IMR-90 (cell line): ENCODE results near the gene HSD11B1L. TPM values are rescaled to one million over a fixed set of nuclear protein-coding genes. Genes with fewer than 3 reads are reported as not detected.

Source experiments
- ATAC-seq: fragments of 200-7000 bp; cut with Tn5 transposase; 2 replicates; pipeline ENCODE4 v1.9.1; 2020; ENCODE audit warnings: low read depth, mild to moderate bottlenecking, moderate library complexity
- BruUV-seq: library from RNA; stranded (reverse); fragments of 400-500 nt; replicated peaks from 2 replicates; lab custom pipeline; 2021; lab: Mats Ljungman, UMichigan
- CTCF ChIA-PET: fragments of 300-600 bp; formaldehyde crosslinking; extraction: SDS; loops from one replicate; lab custom pipeline; 2021; ENCODE audit warnings: antibody characterized with exemption; lab: Yijun Ruan, JAX
- POLR2A ChIA-PET: fragments of 300-600 bp; sonication (Branson Sonifier 250); formaldehyde crosslinking; loops from one replicate; lab custom pipeline; 2022; ENCODE audit warnings: antibody characterized with exemption; ENCODE audit not compliant: unreplicated experiment; lab: Charles Lee
- DNase-seq: peaks from one replicate; pipeline ENCODE4 v3.0.0; 2013
- H2AFZ ChIP-seq: replicated peaks from 2 replicates; pipeline ENCODE3; 2013; ENCODE audit warnings: low read length, mild to moderate bottlenecking; ENCODE audit not compliant: poor library complexity
- H2AK5ac ChIP-seq: 2 replicates; pipeline ENCODE4 v1.6.1; 2013; ENCODE audit warnings: low read depth, low read length, inconsistent platforms
- H2AK9ac ChIP-seq: replicated peaks from 2 replicates; pipeline ENCODE3; 2013; ENCODE audit warnings: mild to moderate bottlenecking, low read depth, low read length, moderate library complexity; ENCODE audit not compliant: poor library complexity
- H2BK120ac ChIP-seq: 2 replicates; pipeline ENCODE4 v1.6.1; 2013; ENCODE audit warnings: low read depth, low read length, inconsistent platforms
- H2BK15ac ChIP-seq: 3 replicates; pipeline ENCODE4 v1.6.1; 2013; ENCODE audit warnings: low read depth, low read length, inconsistent platforms
- H2BK20ac ChIP-seq: 2 replicates; pipeline ENCODE4 v1.6.1; 2013; ENCODE audit warnings: low read depth, mild to moderate bottlenecking, inconsistent platforms, low read length, moderate library complexity
- H2BK5ac ChIP-seq: 2 replicates; pipeline ENCODE4 v1.6.1; 2013; ENCODE audit warnings: mild to moderate bottlenecking, low read depth, low read length, inconsistent platforms; ENCODE audit not compliant: poor library complexity, severe bottlenecking
- H3K14ac ChIP-seq: replicated peaks from 2 replicates; pipeline ENCODE4 v1.6.1; 2013; ENCODE audit warnings: low read depth, low read length, inconsistent platforms
- H3K18ac ChIP-seq: 2 replicates; pipeline ENCODE4 v1.6.1; 2013; ENCODE audit warnings: low read depth, low read length, control low read depth
- H3K23ac ChIP-seq: 2 replicates; pipeline ENCODE4 v1.6.1; 2013; ENCODE audit warnings: low read depth, low read length, inconsistent platforms
- H3K27ac ChIP-seq: 2 replicates; pipeline ENCODE4 v1.5.1; 2013; ENCODE audit warnings: mild to moderate bottlenecking, control low read depth, low read length; ENCODE audit not compliant: insufficient read depth
- H3K27me3 ChIP-seq: 2 replicates; pipeline ENCODE4 v1.6.1; 2013; ENCODE audit warnings: low read length; ENCODE audit not compliant: control insufficient read depth, insufficient read depth
- H3K36me3 ChIP-seq: 2 replicates; pipeline ENCODE4 v1.6.1; 2013; ENCODE audit warnings: low read length, mixed read lengths; ENCODE audit not compliant: control insufficient read depth, insufficient read depth
- H3K4ac ChIP-seq: 2 replicates; pipeline ENCODE4 v1.6.1; 2013; ENCODE audit warnings: low read depth, low read length, inconsistent platforms
- H3K4me1 ChIP-seq: 2 replicates; pipeline ENCODE4 v1.6.1; 2013; ENCODE audit warnings: low read length, mixed read lengths; ENCODE audit not compliant: control insufficient read depth, insufficient read depth
- H3K4me2 ChIP-seq: 2 replicates; pipeline ENCODE4 v1.6.1; 2013; ENCODE audit warnings: low read depth, mild to moderate bottlenecking, control low read depth, low read length, moderate library complexity
- H3K4me3 ChIP-seq: 2 replicates; pipeline ENCODE4 v1.5.1; 2013; ENCODE audit warnings: low read depth, mild to moderate bottlenecking, control low read depth, low read length, moderate library complexity; ENCODE audit not compliant: insufficient read depth
- H3K56ac ChIP-seq: 2 replicates; pipeline ENCODE4 v1.6.1; 2013; ENCODE audit warnings: low read length, inconsistent platforms; ENCODE audit not compliant: insufficient read depth; ENCODE audit errors: extremely low read depth
- H3K79me1 ChIP-seq, 2 experiments: 2 replicates each; pipeline ENCODE4 v1.6.1; 2013; ENCODE audit warnings: low read length in 2 of 2, inconsistent platforms in 1 of 2, low read depth in 1 of 2
- H3K9ac ChIP-seq: 2 replicates; pipeline ENCODE4 v1.6.1; 2013; ENCODE audit warnings: low read depth, low read length, control low read depth
- H3K9me1 ChIP-seq: 2 replicates; pipeline ENCODE4 v1.6.1; 2013; ENCODE audit warnings: low read length, inconsistent platforms; ENCODE audit not compliant: insufficient read depth
- H3K9me3 ChIP-seq: 2 replicates; pipeline ENCODE4 v1.6.1; 2013; ENCODE audit warnings: low read length; ENCODE audit not compliant: control insufficient read depth, insufficient read depth
- H4K20me1 ChIP-seq: 2 replicates; pipeline ENCODE4 v1.6.1; 2013; ENCODE audit warnings: low read length, inconsistent platforms; ENCODE audit not compliant: insufficient read depth
- H4K5ac ChIP-seq: 2 replicates; pipeline ENCODE4 v1.6.1; 2013; ENCODE audit warnings: mild to moderate bottlenecking, low read depth, low read length, control low read depth
- H4K8ac ChIP-seq, 2 experiments: 2 replicates each; pipeline ENCODE4 v1.6.1; 2013; ENCODE audit warnings: low read depth in 2 of 2, low read length in 2 of 2, control low read depth in 1 of 2, inconsistent platforms in 1 of 2
- H4K91ac ChIP-seq: 2 replicates; pipeline ENCODE4 v1.6.1; 2013; ENCODE audit warnings: low read depth, low read length, inconsistent platforms; ENCODE audit not compliant: insufficient read depth
- BHLHE40 ChIP-seq: fragments of 150-350 bp; IDR thresholded peaks from 2 replicates; pipeline ENCODE4 v1.6.1; 2016; ENCODE audit warnings: mild to moderate bottlenecking, low read depth, low read length
- CEBPB ChIP-seq: IDR thresholded peaks from 2 replicates; pipeline ENCODE4 v1.6.1; 2012; ENCODE audit warnings: low read depth, low read length, improper control_type of control experiment
- CHD1 ChIP-seq: IDR thresholded peaks from 2 replicates; pipeline ENCODE4 v1.6.1; 2012; ENCODE audit warnings: low read depth, low read length, improper control_type of control experiment
- MAFK ChIP-seq: IDR thresholded peaks from 2 replicates; pipeline ENCODE4 v1.6.1; 2012; ENCODE audit warnings: low read depth, low read length, improper control_type of control experiment
- MAZ ChIP-seq: IDR thresholded peaks from 2 replicates; pipeline ENCODE4 v1.6.1; 2012; ENCODE audit warnings: low read depth, mild to moderate bottlenecking, low read length, improper control_type of control experiment, moderate library complexity, borderline replicate concordance
- NFE2L2 ChIP-seq: fragments of 150-350 bp; IDR thresholded peaks from 2 replicates; pipeline ENCODE4 v1.6.1; 2016; ENCODE audit warnings: low read depth, mild to moderate bottlenecking, low read length
- POLR2A ChIP-seq: IDR thresholded peaks from 2 replicates; pipeline ENCODE4 v1.6.1; 2012; ENCODE audit warnings: mild to moderate bottlenecking, low read depth, low read length
- RAD21 ChIP-seq: IDR thresholded peaks from 2 replicates; pipeline ENCODE4 v1.6.1; 2012; ENCODE audit warnings: low read length, improper control_type of control experiment
- RFX5 ChIP-seq: IDR thresholded peaks from 2 replicates; pipeline ENCODE4 v1.8.0; 2012; ENCODE audit warnings: low read depth, mild to moderate bottlenecking, low read length, moderate library complexity
- SMC3 ChIP-seq: fragments of 150-350 bp; IDR thresholded peaks from 2 replicates; pipeline ENCODE4 v1.6.1; 2016; ENCODE audit warnings: low read depth, mild to moderate bottlenecking, antibody characterized with exemption, low read length, moderate library complexity
- WGBS, 2 experiments: methylation state at CpG; one replicate each; pipeline versions ENCODE4 v1.1.5 to v1.1.7; 2013; ENCODE audit warnings: missing lambda C conversion rate in 2 of 2; ENCODE audit not compliant: insufficient read length in 1 of 2; ENCODE audit errors: extremely low coverage in 2 of 2; 5-methylcytosine and 5-hydroxymethylcytosine counted together
- dilution Hi-C: fragments of 300-500 bp; cut with HindIII; formaldehyde crosslinking; loops from one replicate; pipeline ENCODE4 v1.14.3; 2018; ENCODE audit warnings: low sequenced_read_pairs; ENCODE audit not compliant: unreplicated experiment
- in situ Hi-C: fragments of 300-500 bp; cut with MboI; formaldehyde crosslinking; loops from 3 replicates; pipeline ENCODE4 v1.14.3; 2019; ENCODE audit warnings: low sequenced_read_pairs, inconsistent platforms, mixed read lengths
- intact Hi-C: fragments of 100-400 bp; cut with micrococcal nuclease; formaldehyde crosslinking; loops from 2 replicates; pipeline ENCODE4 v1.10.0; 2022
- polyA plus RNA-seq, 3 experiments: library from polyadenylated mRNA; depleted of rRNA; stranded (reverse); fragments of >200 nt; gene quantifications; 2 replicates each; pipeline ENCODE4 v1.2.3, GENCODE V29; 2012; ENCODE audit warnings: low replicate concordance in 1 of 3
- total RNA-seq: library from RNA; depleted of rRNA; stranded (reverse); fragments of >200 nt; gene quantifications from 2 replicates; pipeline ENCODE4 v1.2.3, GENCODE V29; 2012
- TF ChIP-seq, protein P1 (sequence below): fragments of 150-350 bp; IDR thresholded peaks from 2 replicates; pipeline ENCODE4 v1.6.1; 2016; ENCODE audit warnings: low read depth, mild to moderate bottlenecking, low read length, moderate library complexity, borderline replicate concordance

Gene HSD11B1L
- total and polyA plus RNA-seq, 2 of the 4 experiments (the other 2 are of a cell fraction): 2.2 to 7.2 TPM

DNA sequence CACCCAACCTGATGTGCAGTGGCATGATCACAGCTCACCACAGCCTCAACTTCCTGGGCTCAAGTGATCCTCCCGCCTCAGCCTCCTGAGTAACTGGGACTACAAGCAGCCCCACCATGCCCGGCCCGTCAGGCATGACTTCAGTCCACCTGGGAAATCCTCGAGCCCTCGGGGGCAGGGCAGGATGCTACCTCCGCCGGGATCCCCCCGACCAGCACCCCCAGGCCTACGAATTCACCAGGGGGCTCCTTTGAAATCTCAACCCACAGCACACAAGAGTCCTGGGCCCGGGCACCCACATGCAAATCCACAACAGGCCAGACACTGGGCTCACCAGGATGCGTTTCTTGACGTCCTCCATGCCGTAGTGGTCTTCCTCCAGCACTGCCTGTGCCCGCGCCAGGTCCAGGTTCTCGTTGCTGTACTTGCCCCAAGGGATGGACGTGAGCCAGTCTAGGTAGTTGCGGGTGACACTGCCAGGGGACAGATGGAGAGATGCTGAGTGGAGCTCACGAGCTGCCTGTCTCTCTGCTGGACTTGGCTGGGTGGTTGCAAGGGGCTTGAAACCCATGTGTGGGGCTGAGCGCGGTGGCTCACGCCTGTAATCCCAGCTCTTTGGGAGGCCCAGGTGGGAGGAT lies 19.7 kb downstream of the HSD11B1L start:
- no peak overlapping the region for H3K4me3 ChIP-seq
- H3K79me1 ChIP-seq: peaks cover 12 to 57% of the 10 kb centered on the region in 2 experiments; a peak in 3 of 4 replicates
- DNase-seq (no peak), ATAC-seq (no peak)
- H3K9me1 ChIP-seq: 0 out of 2 replicates have a peak, but pooled peaks cover 2% of the 10 kb centered on the region
- H4K91ac ChIP-seq: no peak overlapping the region
- H3K4me1 ChIP-seq: 0 out of 2 replicates have a peak, but pooled peaks cover 2% of the 10 kb centered on the region
- H4K20me1 ChIP-seq: peaks cover 45% of the 10 kb centered on the region
- no peak overlapping the region for H3K27ac ChIP-seq
- H2BK120ac ChIP-seq: no peak overlapping the region
- H3K4ac ChIP-seq: no peak overlapping the region
- peak overlapping the region; percentile 21 for H2AFZ ChIP-seq
- no peak overlapping the region for H2AK5ac ChIP-seq
- POLR2A ChIA-PET: no interaction called here
- no peak overlapping the region for H3K9ac ChIP-seq
- in situ Hi-C loops: no loop called here
- H4K5ac ChIP-seq: no peak overlapping the region
- 96% methylated on average over 8 of the region's 22 CpGs; no CpG with 5 or more reads in 1 of the 2 experiments for WGBS, 2 experiments
- H3K9me3 ChIP-seq: no peaks in the 10 kb centered on the region
- TF ChIP-seq RFX5 (no peak), CEBPB (no peak), CHD1 (no peak), BHLHE40 (no peak), MAZ (no peak), SMC3 (no peak), NFE2L2 (no peak), MAFK (no peak), POLR2A (no peak), RAD21 (no peak)
- TF ChIP-seq, protein P1, sequence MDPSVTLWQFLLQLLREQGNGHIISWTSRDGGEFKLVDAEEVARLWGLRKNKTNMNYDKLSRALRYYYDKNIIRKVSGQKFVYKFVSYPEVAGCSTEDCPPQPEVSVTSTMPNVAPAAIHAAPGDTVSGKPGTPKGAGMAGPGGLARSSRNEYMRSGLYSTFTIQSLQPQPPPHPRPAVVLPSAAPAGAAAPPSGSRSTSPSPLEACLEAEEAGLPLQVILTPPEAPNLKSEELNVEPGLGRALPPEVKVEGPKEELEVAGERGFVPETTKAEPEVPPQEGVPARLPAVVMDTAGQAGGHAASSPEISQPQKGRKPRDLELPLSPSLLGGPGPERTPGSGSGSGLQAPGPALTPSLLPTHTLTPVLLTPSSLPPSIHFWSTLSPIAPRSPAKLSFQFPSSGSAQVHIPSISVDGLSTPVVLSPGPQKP: no peak
- dilution Hi-C loops: no loop called here
- no peak overlapping the region for H3K4me2 ChIP-seq
- no peaks in the 10 kb centered on the region for H3K27me3 ChIP-seq
- intact Hi-C loops: no loop called here
- no peak overlapping the region for H4K8ac ChIP-seq
- CTCF ChIA-PET: no interaction called here
- H2AK9ac ChIP-seq: no peak overlapping the region
- H3K23ac ChIP-seq: no peak overlapping the region
- no TSS peak for BruUV-seq
- no peak overlapping the region for H2BK5ac ChIP-seq
- no peak overlapping the region for H3K18ac ChIP-seq
- H2BK20ac ChIP-seq: no peak overlapping the region
- H3K14ac ChIP-seq: no peak overlapping the region
- H3K36me3 ChIP-seq: peaks cover 60% of the 10 kb centered on the region
- H3K56ac ChIP-seq: no peak overlapping the region
- H2BK15ac ChIP-seq: no peak overlapping the region
